SJSA1 (cell line): ENCODE results near the gene CCR9. TPM values are rescaled to one million over a fixed set of nuclear protein-coding genes. Genes with fewer than 3 reads are reported as not detected.

Source experiments
- DNase-seq, 2 experiments: peaks; one replicate each; pipeline ENCODE4 v3.0.0-alpha.2; 2015 to 2020; ENCODE audit warnings: low spot score in 2 of 2, low read depth in 1 of 2
- H3K27ac ChIP-seq: fragments of 250-450 bp; sonication (Bioruptor Pico); 2 replicates; pipeline ENCODE4 v1.5.1; 2020; ENCODE audit warnings: mild to moderate bottlenecking, moderate library complexity
- H3K27me3 ChIP-seq: fragments of 250-450 bp; sonication (Bioruptor Pico); replicated peaks from 2 replicates; pipeline ENCODE4 v1.5.1; 2020; ENCODE audit warnings: mild to moderate bottlenecking, moderate library complexity
- H3K36me3 ChIP-seq: fragments of 250-450 bp; sonication (Bioruptor Pico); 2 replicates; pipeline ENCODE4 v1.5.1; 2020; ENCODE audit warnings: mild to moderate bottlenecking
- H3K4me1 ChIP-seq: fragments of 250-450 bp; sonication (Bioruptor Pico); replicated peaks from 2 replicates; pipeline ENCODE4 v1.6.1; 2021; ENCODE audit warnings: mild to moderate bottlenecking
- H3K4me3 ChIP-seq: fragments of 250-450 bp; sonication (Bioruptor Pico); 2 replicates; pipeline ENCODE4 v1.5.1; 2020; ENCODE audit warnings: mild to moderate bottlenecking
- H3K9me3 ChIP-seq: fragments of 250-450 bp; sonication (Bioruptor Pico); replicated peaks from 2 replicates; pipeline ENCODE4 v1.5.1; 2020; ENCODE audit warnings: mild to moderate bottlenecking
- total RNA-seq: library from RNA; depleted of rRNA; stranded (reverse); fragments of >200 nt; shearing (Covaris generic); gene quantifications from 2 replicates; pipeline ENCODE4 v1.2.3, GENCODE V29; 2014; rRNA removed

The CCR9 gene
- total RNA-seq, 1 experiment from 2014 or later, result not detected

GRCh38 chr3:45950131-45950530 is 63.8 kb downstream of the CCR9 start:
- Histone ChIP-seq H3K4me3 (no peak overlapping the region), H3K27ac (no peak overlapping the region), H3K27me3 (no peaks in the 10 kb centered on the region), H3K4me1 (peaks cover 36% of the 10 kb centered on the region), H3K36me3 (peaks cover 28% of the 10 kb centered on the region), H3K9me3 (no peaks in the 10 kb centered on the region; the same call in 1 of the 2 replicates)
- DNase-seq, result no peak

GRCh38 chr3:45950686-45951600 is 64.6 kb downstream of the CCR9 start:
- no peaks in the 10 kb centered on the region for H3K27me3 ChIP-seq
- H3K36me3 ChIP-seq, result peaks cover 28% of the 10 kb centered on the region
- no peak overlapping the region for H3K4me3 ChIP-seq

GRCh38 chr3:45951946-45952345 is 65.6 kb downstream of the CCR9 start:
- Histone ChIP-seq H3K27me3 (no peaks in the 10 kb centered on the region), H3K27ac (no peak overlapping the region), H3K4me3 (no peak overlapping the region), H3K9me3 (no peaks in the 10 kb centered on the region; the same call in 1 of the 2 replicates), H3K4me1 (peaks cover 27% of the 10 kb centered on the region), H3K36me3 (peaks cover 21% of the 10 kb centered on the region)
- DNase-seq, result no peak

More at GRCh38 chr3:45950686-45951600, 64.6 kb downstream of the CCR9 start:
- no peak overlapping the region for H3K27ac ChIP-seq
- H3K4me1 ChIP-seq, result peaks cover 36% of the 10 kb centered on the region
- DNase-seq, result no peak
- no peaks in the 10 kb centered on the region; the same call in 1 of the 2 replicates for H3K9me3 ChIP-seq

DNA sequence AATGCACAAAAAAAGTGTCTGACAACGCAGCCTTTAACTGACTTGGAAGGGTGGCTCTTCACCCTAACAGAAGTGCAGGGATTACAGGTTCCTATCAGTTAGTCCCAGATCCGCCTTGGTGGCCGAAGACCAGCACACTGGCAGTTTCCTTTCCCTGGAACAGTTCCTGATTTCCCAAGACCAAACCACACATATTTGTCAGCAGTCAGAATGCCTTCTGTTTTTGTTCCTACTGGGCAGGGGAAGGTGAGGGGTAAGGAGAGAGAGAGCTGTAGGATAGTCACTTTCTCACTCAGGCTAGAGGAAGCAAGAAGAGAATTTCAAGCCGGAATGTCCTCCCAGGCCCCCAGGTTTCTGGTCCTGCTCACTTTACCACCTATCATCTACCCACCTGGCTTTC is 66.1 kb downstream of the CCR9 start:
- H3K9me3 ChIP-seq, result no peaks in the 10 kb centered on the region
- H3K27me3 ChIP-seq, result no peaks in the 10 kb centered on the region
- no peak for DNase-seq
- H3K4me3 ChIP-seq, result no peak overlapping the region
- H3K27ac ChIP-seq, result no peak overlapping the region
- H3K4me1 ChIP-seq, result peaks cover 22% of the 10 kb centered on the region
- peaks cover 18% of the 10 kb centered on the region for H3K36me3 ChIP-seq

Other genes starting within 250 kb of the CCR9 start
- gene SACM1L, start 197.1 kb upstream of the CCR9 start, total RNA-seq, result 25.2 and 28.8 TPM in 2 replicates
- 0.03 TPM in 1 of 2 replicates, not detected in the other for gene SLC6A20, start 90.0 kb upstream of the CCR9 start, total RNA-seq
- gene LZTFL1, start 44.4 kb upstream of the CCR9 start, total RNA-seq, result 8.2 and 19.0 TPM in 2 replicates
- not detected in 2 replicates for gene CXCR6, start 56.9 kb downstream of the CCR9 start, total RNA-seq
- gene FYCO1, start 109.3 kb downstream of the CCR9 start, total RNA-seq, result 5.4 and 7.6 TPM in 2 replicates
- not detected in 2 replicates for gene XCR1, start 140.9 kb downstream of the CCR9 start, total RNA-seq